GM18505 (cell line): ENCODE measurements around the gene AMPD1.

Source experiments
- ATAC-seq: cut with Tn5 transposase; IDR thresholded peaks from one replicate; pipeline ENCODE4 v1.9.1; 2021; ENCODE audit not compliant: unreplicated experiment
- POLR2A ChIP-seq: IDR thresholded peaks from 4 replicates; pipeline ENCODE4 v1.6.1; 2011; ENCODE audit warnings: borderline replicate concordance; ENCODE audit not compliant: insufficient read depth, insufficient read length; ENCODE audit errors: extremely low read depth

The AMPD1 gene

DNA sequence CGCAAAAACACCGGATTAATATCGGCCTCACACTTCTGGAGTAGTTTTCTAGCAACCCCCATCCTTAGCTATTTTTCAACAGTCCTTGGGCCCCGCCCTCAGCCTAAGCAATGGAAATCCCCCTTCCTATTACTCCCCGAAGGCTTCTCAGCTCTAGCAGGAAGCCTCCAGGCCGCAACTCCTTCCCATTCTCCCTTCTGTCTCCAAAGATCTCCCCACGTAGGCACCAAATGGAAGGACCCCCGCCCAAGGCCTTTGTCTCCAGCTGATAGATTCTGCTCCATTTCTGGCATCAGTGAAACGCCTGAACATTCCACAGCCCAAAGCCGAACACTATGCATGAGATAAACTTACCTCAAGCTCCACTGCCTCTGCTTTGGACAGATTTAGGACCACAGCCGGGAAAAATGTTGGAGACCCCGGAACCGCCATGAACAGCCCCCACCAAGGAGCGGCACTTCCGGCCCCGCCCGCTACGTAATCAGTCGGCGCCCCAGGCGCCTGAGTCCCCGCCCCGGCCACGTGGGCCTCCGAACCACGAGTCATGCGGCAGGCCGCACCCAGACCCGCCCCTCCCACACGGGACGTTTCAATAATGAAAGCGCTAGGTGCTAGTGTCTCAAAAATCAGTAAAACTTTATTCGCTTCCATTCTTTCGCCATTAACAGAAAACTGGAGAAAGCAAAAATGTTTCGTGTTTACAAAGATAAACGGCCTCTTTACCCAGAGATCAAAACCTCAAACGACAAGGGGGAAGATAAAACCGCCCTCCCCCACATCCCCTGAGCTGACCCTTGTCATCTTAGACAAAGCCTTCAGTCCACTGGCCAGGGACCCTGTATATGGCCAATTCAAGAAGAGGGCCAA, 21.2 kb upstream of the AMPD1 start, which contains the start of gene NRAS:
Gene NRAS (minus strand): TSS at position 468 of the 867 bp plus-strand sequence. CDS start 611 bp downstream, outside the sequence.
- peak; percentile 90 for TF ChIP-seq POLR2A
- ATAC-seq, result peak; percentile 97

DNA sequence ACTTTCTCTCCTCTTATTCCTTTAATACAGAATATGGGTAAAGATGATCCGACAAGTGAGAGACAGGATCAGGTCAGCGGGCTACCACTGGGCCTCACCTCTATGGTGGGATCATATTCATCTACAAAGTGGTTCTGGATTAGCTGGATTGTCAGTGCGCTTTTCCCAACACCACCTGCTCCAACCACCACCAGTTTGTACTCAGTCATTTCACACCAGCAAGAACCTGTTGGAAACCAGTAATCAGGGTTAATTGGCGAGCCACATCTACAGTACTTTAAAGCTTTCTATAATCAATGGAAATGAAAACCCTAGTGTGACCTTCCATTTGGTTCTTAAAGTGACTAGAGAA, 20.6 kb upstream of the AMPD1 start:
- ATAC-seq, result no peak
- no peak for TF ChIP-seq POLR2A

DNA sequence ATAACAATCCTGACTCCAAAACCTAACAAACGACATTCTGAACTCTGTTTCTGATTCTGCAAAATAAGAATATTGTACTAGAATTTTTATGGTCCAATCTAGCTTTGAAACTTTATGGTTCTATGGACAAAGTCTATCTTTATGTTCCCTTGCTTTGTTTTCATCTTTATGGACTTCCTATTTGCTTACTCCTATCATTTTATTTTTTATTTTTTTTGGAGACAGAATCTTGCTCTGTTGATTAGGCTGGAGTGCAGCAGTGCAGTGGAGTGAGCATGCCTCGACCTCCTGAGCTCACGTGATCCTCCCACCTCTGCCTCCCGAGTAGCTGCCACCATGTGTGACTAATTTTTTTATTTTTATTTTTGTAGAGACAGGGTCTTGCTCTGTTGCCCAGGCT, 17.6 kb upstream of the AMPD1 start:
- TF ChIP-seq POLR2A, result no peak
- no peak for ATAC-seq

DNA sequence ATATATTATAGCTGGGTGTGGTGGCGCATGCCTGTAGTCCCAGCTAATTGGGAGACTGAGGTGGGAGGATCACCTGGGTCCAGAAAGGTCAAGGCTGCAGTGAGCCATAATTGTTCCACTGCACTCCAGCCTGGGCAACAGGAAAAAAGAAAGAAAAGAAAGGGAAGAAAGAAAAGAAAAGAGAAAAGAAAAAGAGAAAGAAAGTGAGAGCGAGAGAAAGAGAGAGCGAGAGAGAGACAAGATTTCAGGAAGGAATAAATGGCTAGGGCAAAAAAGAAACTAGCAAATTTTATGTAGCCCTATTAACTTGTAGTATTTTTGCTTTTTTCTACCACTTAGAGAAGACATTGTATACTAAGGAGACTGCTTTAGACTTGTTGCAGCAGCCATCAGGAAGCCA, 15.0 kb upstream of the AMPD1 start:
- no peak for TF ChIP-seq POLR2A
- ATAC-seq, result no peak

DNA sequence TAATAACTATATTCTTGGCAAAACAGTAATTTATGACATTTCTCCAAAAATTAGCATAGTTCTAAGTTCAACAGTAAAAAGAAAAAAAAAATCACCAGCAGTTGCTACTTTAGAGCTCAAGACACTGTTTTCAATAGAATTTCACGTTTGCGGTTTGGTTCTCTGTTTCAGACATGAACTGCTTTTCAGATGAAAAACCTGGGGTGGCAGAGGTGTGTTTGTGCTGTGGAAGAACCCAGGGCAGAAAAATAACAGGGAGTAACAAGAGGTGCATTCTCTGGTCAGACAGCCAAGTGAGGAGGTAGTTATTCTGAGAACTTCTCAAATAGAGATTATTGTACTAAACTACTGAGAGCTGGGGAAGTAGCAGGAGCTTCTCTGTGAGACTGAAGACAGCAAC, 12.3 kb upstream of the AMPD1 start:
- ATAC-seq, result no peak
- TF ChIP-seq POLR2A, result no peak

DNA sequence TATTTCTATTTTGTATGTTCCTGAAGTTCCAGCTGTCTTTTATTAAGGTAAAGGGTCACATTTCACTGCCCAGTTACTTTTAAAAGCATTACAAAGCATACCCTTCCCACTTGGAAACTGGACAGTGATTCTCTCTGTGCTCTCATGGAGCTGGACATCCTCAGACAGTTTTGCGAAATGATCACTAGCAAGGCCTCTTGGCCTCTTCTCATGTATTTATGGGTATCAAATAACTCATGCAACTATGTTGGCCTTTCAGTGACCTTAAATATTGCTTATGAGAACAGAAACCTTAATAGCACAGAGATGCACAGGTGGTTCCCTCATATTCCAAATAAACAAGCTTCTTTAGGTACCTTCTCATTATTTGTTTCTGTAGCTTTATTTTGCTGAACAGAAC, 7.9 kb upstream of the AMPD1 start:
- no peak for ATAC-seq
- TF ChIP-seq POLR2A, result no peak

DNA sequence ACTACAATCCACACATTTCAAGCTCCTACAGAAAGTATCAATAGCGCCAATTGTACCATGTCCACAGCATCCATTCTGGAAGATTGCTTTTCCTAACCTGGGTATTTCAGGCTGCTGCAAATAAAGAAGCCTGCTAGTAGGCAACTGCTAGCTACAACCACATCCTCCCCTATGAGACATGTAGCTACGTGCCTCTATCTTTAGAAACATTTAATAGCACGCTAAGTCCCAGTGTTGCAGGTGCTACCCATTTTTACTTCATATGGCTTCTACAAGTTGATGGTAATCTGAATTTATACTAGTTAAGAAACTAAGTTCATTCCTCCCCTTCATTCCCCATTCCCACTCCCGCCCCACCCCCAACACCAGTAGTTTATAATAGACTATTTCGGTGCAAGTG, 7.4 kb upstream of the AMPD1 start:
- no peak for TF ChIP-seq POLR2A
- no peak for ATAC-seq

DNA sequence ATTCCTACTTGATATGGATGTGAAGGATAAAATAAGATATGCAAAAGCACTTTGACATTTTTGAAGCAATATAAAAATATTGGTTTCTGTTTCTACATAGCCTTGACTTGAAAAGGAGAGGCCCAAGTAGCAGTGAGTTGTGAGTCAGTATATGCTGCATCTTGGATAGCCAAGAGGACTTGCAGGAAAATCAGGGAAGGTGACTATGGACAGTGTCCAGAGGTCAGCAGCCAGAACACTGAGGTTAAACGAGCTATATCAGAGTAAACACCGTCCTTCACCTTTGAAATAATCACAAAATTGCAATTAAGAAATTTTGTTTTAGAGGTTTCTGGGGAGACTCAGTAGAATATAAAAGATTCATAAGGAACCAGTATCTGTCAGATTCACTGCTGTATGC, 6.6 kb upstream of the AMPD1 start:
- ATAC-seq, result no peak
- TF ChIP-seq POLR2A, result no peak

DNA sequence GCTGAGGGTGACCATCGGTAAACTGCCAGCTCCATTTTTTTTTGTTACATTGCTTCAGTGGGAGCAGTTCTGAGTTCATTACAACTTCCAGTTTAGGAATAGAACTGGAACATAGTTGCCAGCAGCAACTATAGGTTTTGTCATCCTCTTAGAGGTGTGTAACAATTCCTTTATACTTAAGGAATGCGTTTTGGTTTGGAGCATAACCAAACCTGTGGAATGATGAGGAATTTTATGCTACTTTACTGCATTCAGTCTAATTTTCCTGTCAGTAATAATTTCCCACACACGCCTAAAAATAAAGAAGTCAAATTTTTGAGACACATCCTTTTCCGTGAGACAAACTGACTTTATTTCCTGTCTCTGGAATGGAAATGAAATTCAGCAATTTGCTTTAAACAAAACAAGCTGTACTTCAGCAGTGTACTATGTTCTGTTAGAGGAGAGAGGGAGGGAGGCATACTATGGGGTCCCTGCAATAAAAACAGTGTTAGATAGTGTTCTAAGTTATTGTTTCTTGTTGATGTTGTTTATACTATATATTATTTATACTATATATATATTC, 4.8 kb upstream of the AMPD1 start:
- no peak for ATAC-seq
- TF ChIP-seq POLR2A, result no peak

DNA sequence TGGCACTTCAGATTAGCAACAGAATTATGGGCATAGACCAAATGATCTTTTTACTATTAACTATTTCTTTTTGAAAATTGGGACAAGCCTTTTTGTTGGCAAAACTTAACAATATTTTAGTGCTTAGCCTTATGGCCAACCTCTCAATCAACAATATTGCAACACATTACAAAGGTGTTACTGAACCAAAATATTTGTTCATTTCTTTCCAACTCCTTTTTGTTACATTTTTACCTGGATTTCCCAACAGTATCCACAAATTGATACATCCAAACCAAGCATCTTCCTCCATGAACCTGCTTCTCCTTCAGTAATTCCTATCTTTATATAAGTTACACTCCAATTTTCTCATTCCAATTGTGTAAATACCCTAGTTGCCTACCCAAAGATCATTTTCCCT, 1.5 kb upstream of the AMPD1 start:
- ATAC-seq, result no peak
- no peak for TF ChIP-seq POLR2A

DNA sequence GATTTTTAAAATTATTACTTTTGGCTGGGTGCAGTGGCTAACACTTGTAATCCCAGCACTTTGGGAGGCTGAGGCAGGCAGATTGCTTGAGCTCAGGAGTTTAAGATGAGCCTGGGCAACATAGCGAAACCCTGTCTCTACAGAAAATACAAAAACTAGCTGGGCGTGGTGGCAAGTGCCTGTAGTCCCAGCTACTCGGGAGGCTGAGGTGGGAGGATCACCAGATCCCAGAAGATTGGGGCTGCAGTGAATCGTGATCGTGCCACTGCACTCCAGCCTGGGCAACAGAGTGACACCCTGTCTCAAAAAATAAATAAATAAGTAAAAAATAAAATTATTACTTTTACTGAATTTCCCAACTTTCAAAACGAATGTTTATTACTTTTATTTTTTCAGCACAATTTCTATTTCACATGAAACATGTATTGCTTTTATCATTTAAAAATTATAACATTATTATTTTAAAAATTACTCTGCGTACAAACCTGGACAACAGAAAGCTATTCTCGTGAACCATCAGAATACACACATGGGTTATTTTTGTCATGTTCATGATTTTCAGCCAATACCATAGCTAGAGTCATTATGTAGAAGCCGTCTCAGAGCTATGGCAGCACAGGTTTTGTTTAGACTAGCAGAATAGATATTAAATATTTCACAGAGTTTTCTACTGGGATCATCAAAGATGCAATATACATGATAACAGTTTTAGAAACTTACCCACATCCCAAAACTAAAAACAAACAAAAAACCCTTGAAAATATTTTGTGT, 621 bp downstream of the AMPD1 start:
- no peak for ATAC-seq
- TF ChIP-seq POLR2A, result no peak

DNA sequence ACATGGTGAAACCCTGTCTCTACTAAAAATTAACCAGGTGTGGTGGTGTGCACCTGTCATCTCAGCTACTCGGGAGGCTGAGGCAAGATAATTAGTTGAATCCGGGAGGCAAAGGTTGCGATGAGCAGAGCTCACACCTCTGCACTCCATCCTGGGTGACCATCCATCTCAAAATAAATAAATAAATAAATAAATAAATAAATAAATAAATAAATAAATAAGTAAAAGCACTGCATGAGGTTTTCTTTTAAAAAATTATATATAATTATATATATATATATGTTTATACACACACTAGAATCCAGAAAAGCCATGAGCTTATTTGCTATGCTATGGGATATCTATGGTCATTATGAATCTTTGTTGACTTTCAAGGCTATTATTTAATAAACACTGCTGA, 2.4 kb downstream of the AMPD1 start:
- ATAC-seq, result no peak
- no peak for TF ChIP-seq POLR2A

DNA sequence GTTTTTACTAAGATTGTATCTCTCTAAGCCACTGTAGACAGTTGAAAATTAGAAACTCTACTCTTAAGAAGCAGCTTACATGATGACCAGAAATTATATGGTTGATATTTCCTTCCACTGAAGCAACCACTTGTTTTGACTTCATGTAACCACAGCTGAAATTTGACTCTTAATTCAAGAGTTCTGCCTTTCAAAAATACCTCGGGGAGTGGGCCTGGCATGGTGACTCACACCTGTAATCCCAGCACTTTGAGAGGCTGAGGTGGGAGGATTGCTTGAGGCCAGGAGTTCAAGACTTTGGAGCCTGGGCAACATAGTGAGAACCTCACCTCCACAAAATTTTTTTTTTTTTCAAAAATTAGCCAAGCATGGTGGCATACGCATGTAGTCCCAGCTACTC, 4.3 kb downstream of the AMPD1 start:
- no peak for TF ChIP-seq POLR2A

DNA sequence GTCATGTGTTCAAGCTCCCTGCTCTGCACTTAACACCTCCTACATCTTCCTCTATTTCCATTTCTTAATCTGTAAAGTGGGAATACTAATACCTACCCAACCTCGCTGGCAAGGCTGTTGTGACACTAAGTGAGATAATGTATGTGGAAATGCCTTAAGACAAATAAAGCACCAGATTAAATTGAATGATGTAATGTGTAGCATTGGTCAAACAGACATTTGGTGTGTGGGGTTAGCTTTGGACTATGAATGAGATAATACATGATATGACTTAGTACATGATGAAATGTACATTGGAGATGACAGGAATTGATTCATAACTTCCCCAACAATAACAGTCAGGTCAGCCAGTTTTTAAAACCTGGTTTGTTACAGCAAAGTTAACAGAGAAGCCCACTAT, 5.2 kb downstream of the AMPD1 start:
- TF ChIP-seq POLR2A, result no peak
- no peak for ATAC-seq

More for the DNA sequence above, 4.3 kb downstream of the AMPD1 start:
- no peak for ATAC-seq
